GM12878 (cell line): ENCODE measurements around the gene FANCI. TPM values are rescaled to one million over a fixed set of nuclear protein-coding genes. Genes with fewer than 3 reads are reported as not detected.

Experiments used
- ATAC-seq: fragments of 200-7000 bp; cut with Tn5 transposase; 3 replicates; pipeline ENCODE4 v1.9.1; 2020; ENCODE audit warnings: mild to moderate bottlenecking, moderate library complexity
- BruUV-seq: library from RNA; stranded (reverse); fragments of 400-500 nt; replicated peaks from 2 replicates; lab custom pipeline; 2021; lab: Mats Ljungman, UMichigan
- CTCF ChIA-PET: fragments of 300-600 bp; sonication (Branson Sonifier 250); formaldehyde crosslinking; extraction: SDS; loops from one replicate; lab custom pipeline; 2021; ENCODE audit warnings: inconsistent platforms; lab: Yijun Ruan, JAX
- POLR2A ChIA-PET: fragments of 350-600 bp; formaldehyde crosslinking; extraction: SDS; loops from one replicate; lab custom pipeline; 2021; ENCODE audit warnings: inconsistent platforms; lab: Charles Lee
- RAD21 ChIA-PET: fragments of 300-600 bp; sonication (Branson Sonifier 250); formaldehyde crosslinking; loops from one replicate; lab custom pipeline; 2023; ENCODE audit warnings: antibody characterized with exemption; ENCODE audit not compliant: unreplicated experiment; lab: Charles Lee
- SMC1A ChIA-PET: fragments of 300-600 bp; sonication (Branson Sonifier 250); formaldehyde crosslinking; loops from one replicate; lab custom pipeline; 2023; ENCODE audit not compliant: unreplicated experiment, uncharacterized antibody; lab: Charles Lee
- DNase-seq: peaks from one replicate; pipeline ENCODE4 v3.0.0-alpha.2; 2011; ENCODE audit warnings: low read depth, low spot score
- FAIRE-seq: peaks from 3 replicates; lab custom pipeline; 2011; peaks lifted over from hg19 to GRCh38; lab: Jason Lieb, UNC
- H2AFZ ChIP-seq: 2 replicates; pipeline ENCODE4 v1.6.0; 2011; ENCODE audit warnings: low read depth, low read length, control low read depth; ENCODE audit not compliant: control insufficient read depth
- H3K27ac ChIP-seq: 2 replicates; pipeline ENCODE4 v1.5.1; 2011; ENCODE audit warnings: control low read depth; ENCODE audit not compliant: control insufficient read depth, insufficient read depth
- H3K27me3 ChIP-seq, 2 experiments: replicated peaks in 1 of 2; 2 replicates each; pipeline versions ENCODE4 v1.6.0 to v1.6.1; 2011; ENCODE audit warnings: low read length in 1 of 2; ENCODE audit not compliant: control insufficient read depth in 2 of 2, insufficient read depth in 2 of 2
- H3K36me3 ChIP-seq, 2 experiments: 2 replicates each; pipeline ENCODE4 v1.5.1; 2011; ENCODE audit warnings: low read length in 1 of 2; ENCODE audit not compliant: control insufficient read depth in 2 of 2, insufficient read depth in 2 of 2
- H3K4me1 ChIP-seq: 2 replicates; pipeline ENCODE4 v1.6.1; 2011; ENCODE audit warnings: mild to moderate bottlenecking, low read length, moderate library complexity, mixed read lengths; ENCODE audit not compliant: control insufficient read depth, insufficient read depth
- H3K4me2 ChIP-seq: 2 replicates; pipeline ENCODE4 v1.6.0; 2011; ENCODE audit warnings: control low read depth; ENCODE audit not compliant: control insufficient read depth, insufficient read depth
- H3K4me3 ChIP-seq: fragments of 200-600 bp; sonication (generic); 2 replicates; pipeline ENCODE4 v1.5.1; 2016
- H3K79me2 ChIP-seq: 2 replicates; pipeline ENCODE4 v1.6.0; 2011; ENCODE audit warnings: low read length; ENCODE audit not compliant: control insufficient read depth, insufficient read depth
- H3K9ac ChIP-seq: 2 replicates; pipeline ENCODE4 v1.8.0; 2011; ENCODE audit warnings: low read length, control low read depth, mixed read lengths; ENCODE audit not compliant: control insufficient read depth, insufficient read depth
- H3K9me3 ChIP-seq: replicated peaks from 3 replicates; pipeline ENCODE4 v1.5.1; 2011; ENCODE audit warnings: mild to moderate bottlenecking, low read length; ENCODE audit not compliant: control insufficient read depth, insufficient read depth
- H4K20me1 ChIP-seq: 2 replicates; pipeline ENCODE4 v1.6.0; 2011; ENCODE audit not compliant: control insufficient read depth, insufficient read depth
- ATF7 ChIP-seq: fragments of 450-650 bp; IDR thresholded peaks from 2 replicates; pipeline ENCODE4 v1.6.1; 2016; ENCODE audit warnings: low read depth, mild to moderate bottlenecking
- BRCA1 ChIP-seq: IDR thresholded peaks from 2 replicates; pipeline ENCODE4 v1.6.1; 2011; ENCODE audit warnings: low read depth, low read length, improper control_type of control experiment
- ESRRA ChIP-seq: IDR thresholded peaks from 2 replicates; pipeline ENCODE4 v1.6.1; 2012; ENCODE audit warnings: mild to moderate bottlenecking, low read length, improper control_type of control experiment
- KAT2A ChIP-seq: conservative IDR thresholded peaks from 2 replicates; pipeline ENCODE4 v1.6.1; 2011; ENCODE audit warnings: low read depth, low read length; ENCODE audit not compliant: control insufficient read depth
- KDM1A ChIP-seq: fragments of 200-600 bp; sonication (generic); IDR thresholded peaks from 2 replicates; pipeline ENCODE4 v1.6.1; 2016; ENCODE audit warnings: borderline replicate concordance
- KLF5 ChIP-seq: fragments of 450-650 bp; IDR thresholded peaks from 2 replicates; pipeline ENCODE4 v1.6.1; 2014; ENCODE audit warnings: mild to moderate bottlenecking; ENCODE audit not compliant: partially characterized antibody
- POLR2AphosphoS2 ChIP-seq: IDR thresholded peaks from 2 replicates; pipeline ENCODE4 v1.6.1; 2011; ENCODE audit warnings: low read depth, mild to moderate bottlenecking, low read length, improper control_type of control experiment, moderate library complexity
- RAD21 ChIP-seq: IDR thresholded peaks from 2 replicates; pipeline ENCODE4 v1.6.1; 2011; ENCODE audit warnings: mild to moderate bottlenecking, low read depth, low read length, moderate library complexity; ENCODE audit not compliant: insufficient read depth
- RUNX3 ChIP-seq: IDR thresholded peaks from 2 replicates; pipeline ENCODE4 v1.6.1; 2012; ENCODE audit warnings: low read length, inconsistent platforms
- SREBF1 ChIP-seq: IDR thresholded peaks from 2 replicates; pipeline ENCODE4 v1.6.1; 2012; ENCODE audit warnings: mild to moderate bottlenecking, low read length
- ZNF384 ChIP-seq: IDR thresholded peaks from 2 replicates; pipeline ENCODE4 v1.6.1; 2012; ENCODE audit warnings: low read depth, mild to moderate bottlenecking, low read length, improper control_type of control experiment, borderline replicate concordance
- WGBS: methylation state at CpG from one replicate; pipeline ENCODE4 v1.1.6; 2016; ENCODE audit warnings: low lambda C conversion rate; ENCODE audit not compliant: insufficient replicate concordance, insufficient coverage; ENCODE audit errors: missing lambda C conversion rate; 5-methylcytosine and 5-hydroxymethylcytosine counted together
- in situ Hi-C: fragments of 300-500 bp; cut with MboI; formaldehyde crosslinking; loops from 9 replicates; pipeline ENCODE4 v1.14.3; 2018; ENCODE audit warnings: mixed read lengths
- intact Hi-C: fragments of 100-400 bp; cut with micrococcal nuclease; formaldehyde crosslinking; loops from one replicate; pipeline ENCODE4 v1.14.2; 2022; ENCODE audit not compliant: unreplicated experiment
- polyA plus RNA-seq, 11 experiments: library from polyadenylated mRNA; depleted of rRNA in 4 of 11; unstranded in 6 of 11; stranded (reverse) in 5 of 11; fragments of >200 nt; fragmentation: Nextera tagmentation in 4 of 11; fragmentation: Illumina TruSeq in 1 of 11; extraction: Ambion mirVana in 4 of 11; extraction: Trizol in 1 of 11; gene quantifications; 1 replicate in 1 of 11; 2 replicates in 10 of 11; pipeline versions ENCODE4 v1.2.1 to v1.2.3, GENCODE V29; 2011 to 2016; ENCODE audit warnings: inconsistent platforms in 2 of 11, missing spikeins in 2 of 11, low read depth in 1 of 11
- total RNA-seq, 4 experiments: library from RNA; depleted of rRNA in 3 of 4; stranded (reverse); fragments of >200 nt in 3 of 4; fragmentation: Illumina TruSeq in 1 of 4; extraction: Trizol in 1 of 4; gene quantifications; 2 replicates each; pipeline versions ENCODE4 v1.2.1 to v1.2.3, GENCODE V29; 2013 to 2021
- TF ChIP-seq, protein P1 (sequence below): fragments of 450-650 bp; formaldehyde crosslinking; IDR thresholded peaks from 2 replicates; pipeline ENCODE4 v1.5.0; 2022; ENCODE audit warnings: mild to moderate bottlenecking, missing genetic modification characterization
- TF ChIP-seq, protein P2 (sequence below), 3 experiments: IDR thresholded peaks in 2 of 3; conservative IDR thresholded peaks in 1 of 3; 2 replicates each; pipeline ENCODE4 v1.5.1; 2011; ENCODE audit warnings: low read depth in 3 of 3, low read length in 3 of 3, mild to moderate bottlenecking in 3 of 3, control low read depth in 2 of 3, moderate library complexity in 2 of 3, inconsistent platforms in 1 of 3, mixed read lengths in 1 of 3; ENCODE audit not compliant: control insufficient read depth in 2 of 3, insufficient read depth in 1 of 3; ENCODE audit errors: extremely low read depth in 1 of 3
- TF ChIP-seq, protein P3 (sequence below): IDR thresholded peaks from 2 replicates; pipeline ENCODE4 v1.6.1; 2011; ENCODE audit warnings: low read depth, mild to moderate bottlenecking, low read length, moderate library complexity, borderline replicate concordance; ENCODE audit errors: extremely low read depth
- TF ChIP-seq, protein P4 (sequence below): fragments of 150-350 bp; IDR thresholded peaks from 2 replicates; pipeline ENCODE4 v1.6.1; 2016; ENCODE audit warnings: low read depth, low read length

FANCI gene
- total and polyA plus RNA-seq, 10 of the 15 experiments (the other 5 are each of a cell fraction or from before 2014, with no cell fraction given): 38.1 to 129 (median 82.4) TPM

DNA sequence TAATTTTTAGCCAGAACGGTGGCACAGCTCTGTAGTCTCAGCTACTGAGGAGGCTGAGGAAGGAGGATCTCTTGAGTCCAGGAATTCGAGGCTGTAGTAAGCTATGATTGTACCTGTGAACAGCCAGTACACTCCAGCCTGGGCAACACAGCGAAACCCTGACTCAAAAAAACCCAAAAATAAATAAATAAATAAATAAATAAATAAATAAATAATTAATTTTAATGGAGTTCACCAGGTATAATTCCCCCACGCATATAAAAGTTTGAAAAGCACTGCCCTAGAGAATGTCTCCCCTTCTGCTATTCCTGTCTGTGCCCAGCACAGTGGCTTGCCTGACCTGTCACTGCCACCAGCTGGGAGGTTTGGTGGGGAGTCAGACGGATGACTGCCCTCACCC lies 18.2 kb upstream of the FANCI start:
- 71% methylated on average over 5 of the region's 5 CpGs for WGBS
- intact Hi-C loops: no loop called here
- SMC1A ChIA-PET: no interaction called here
- TF ChIP-seq RUNX3 (no peak), ATF7 (no peak), KDM1A (no peak), BRCA1 (no peak), POLR2AphosphoS2 (no peak), ZNF384 (no peak), RAD21 (no peak), ESRRA (no peak), KLF5 (no peak), KAT2A (no peak), SREBF1 (no peak)
- TF ChIP-seq, protein P1, sequence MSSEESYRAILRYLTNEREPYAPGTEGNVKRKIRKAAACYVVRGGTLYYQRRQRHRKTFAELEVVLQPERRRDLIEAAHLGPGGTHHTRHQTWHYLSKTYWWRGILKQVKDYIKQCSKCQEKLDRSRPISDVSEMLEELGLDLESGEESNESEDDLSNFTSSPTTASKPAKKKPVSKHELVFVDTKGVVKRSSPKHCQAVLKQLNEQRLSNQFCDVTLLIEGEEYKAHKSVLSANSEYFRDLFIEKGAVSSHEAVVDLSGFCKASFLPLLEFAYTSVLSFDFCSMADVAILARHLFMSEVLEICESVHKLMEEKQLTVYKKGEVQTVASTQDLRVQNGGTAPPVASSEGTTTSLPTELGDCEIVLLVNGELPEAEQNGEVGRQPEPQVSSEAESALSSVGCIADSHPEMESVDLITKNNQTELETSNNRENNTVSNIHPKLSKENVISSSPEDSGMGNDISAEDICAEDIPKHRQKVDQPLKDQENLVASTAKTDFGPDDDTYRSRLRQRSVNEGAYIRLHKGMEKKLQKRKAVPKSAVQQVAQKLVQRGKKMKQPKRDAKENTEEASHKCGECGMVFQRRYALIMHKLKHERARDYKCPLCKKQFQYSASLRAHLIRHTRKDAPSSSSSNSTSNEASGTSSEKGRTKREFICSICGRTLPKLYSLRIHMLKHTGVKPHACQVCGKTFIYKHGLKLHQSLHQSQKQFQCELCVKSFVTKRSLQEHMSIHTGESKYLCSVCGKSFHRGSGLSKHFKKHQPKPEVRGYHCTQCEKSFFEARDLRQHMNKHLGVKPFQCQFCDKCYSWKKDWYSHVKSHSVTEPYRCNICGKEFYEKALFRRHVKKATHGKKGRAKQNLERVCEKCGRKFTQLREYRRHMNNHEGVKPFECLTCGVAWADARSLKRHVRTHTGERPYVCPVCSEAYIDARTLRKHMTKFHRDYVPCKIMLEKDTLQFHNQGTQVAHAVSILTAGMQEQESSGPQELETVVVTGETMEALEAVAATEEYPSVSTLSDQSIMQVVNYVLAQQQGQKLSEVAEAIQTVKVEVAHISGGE: no peak
- TF ChIP-seq, protein P2, sequence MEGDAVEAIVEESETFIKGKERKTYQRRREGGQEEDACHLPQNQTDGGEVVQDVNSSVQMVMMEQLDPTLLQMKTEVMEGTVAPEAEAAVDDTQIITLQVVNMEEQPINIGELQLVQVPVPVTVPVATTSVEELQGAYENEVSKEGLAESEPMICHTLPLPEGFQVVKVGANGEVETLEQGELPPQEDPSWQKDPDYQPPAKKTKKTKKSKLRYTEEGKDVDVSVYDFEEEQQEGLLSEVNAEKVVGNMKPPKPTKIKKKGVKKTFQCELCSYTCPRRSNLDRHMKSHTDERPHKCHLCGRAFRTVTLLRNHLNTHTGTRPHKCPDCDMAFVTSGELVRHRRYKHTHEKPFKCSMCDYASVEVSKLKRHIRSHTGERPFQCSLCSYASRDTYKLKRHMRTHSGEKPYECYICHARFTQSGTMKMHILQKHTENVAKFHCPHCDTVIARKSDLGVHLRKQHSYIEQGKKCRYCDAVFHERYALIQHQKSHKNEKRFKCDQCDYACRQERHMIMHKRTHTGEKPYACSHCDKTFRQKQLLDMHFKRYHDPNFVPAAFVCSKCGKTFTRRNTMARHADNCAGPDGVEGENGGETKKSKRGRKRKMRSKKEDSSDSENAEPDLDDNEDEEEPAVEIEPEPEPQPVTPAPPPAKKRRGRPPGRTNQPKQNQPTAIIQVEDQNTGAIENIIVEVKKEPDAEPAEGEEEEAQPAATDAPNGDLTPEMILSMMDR (IDR thresholded peaks at IDR 0.05 in 2 of 3, conservative IDR thresholded peaks at IDR 0.05 in 1 of 3; ENCODE audit: control insufficient read depth in 2 of 3, extremely low read depth in 1 of 3, insufficient read depth in 1 of 3, low read depth in 3 of 3, low read length in 3 of 3): no peak
- TF ChIP-seq, protein P3, sequence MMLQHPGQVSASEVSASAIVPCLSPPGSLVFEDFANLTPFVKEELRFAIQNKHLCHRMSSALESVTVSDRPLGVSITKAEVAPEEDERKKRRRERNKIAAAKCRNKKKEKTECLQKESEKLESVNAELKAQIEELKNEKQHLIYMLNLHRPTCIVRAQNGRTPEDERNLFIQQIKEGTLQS: no peak
- TF ChIP-seq, protein P4, sequence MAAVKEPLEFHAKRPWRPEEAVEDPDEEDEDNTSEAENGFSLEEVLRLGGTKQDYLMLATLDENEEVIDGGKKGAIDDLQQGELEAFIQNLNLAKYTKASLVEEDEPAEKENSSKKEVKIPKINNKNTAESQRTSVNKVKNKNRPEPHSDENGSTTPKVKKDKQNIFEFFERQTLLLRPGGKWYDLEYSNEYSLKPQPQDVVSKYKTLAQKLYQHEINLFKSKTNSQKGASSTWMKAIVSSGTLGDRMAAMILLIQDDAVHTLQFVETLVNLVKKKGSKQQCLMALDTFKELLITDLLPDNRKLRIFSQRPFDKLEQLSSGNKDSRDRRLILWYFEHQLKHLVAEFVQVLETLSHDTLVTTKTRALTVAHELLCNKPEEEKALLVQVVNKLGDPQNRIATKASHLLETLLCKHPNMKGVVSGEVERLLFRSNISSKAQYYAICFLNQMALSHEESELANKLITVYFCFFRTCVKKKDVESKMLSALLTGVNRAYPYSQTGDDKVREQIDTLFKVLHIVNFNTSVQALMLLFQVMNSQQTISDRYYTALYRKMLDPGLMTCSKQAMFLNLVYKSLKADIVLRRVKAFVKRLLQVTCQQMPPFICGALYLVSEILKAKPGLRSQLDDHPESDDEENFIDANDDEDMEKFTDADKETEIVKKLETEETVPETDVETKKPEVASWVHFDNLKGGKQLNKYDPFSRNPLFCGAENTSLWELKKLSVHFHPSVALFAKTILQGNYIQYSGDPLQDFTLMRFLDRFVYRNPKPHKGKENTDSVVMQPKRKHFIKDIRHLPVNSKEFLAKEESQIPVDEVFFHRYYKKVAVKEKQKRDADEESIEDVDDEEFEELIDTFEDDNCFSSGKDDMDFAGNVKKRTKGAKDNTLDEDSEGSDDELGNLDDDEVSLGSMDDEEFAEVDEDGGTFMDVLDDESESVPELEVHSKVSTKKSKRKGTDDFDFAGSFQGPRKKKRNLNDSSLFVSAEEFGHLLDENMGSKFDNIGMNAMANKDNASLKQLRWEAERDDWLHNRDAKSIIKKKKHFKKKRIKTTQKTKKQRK: no peak

More for the DNA sequence above, 18.2 kb upstream of the FANCI start:
- ChIA-PET RAD21 (no interaction called here), POLR2A (no interaction called here), CTCF (interaction anchor here (1.2 to 2.3 kb wide), 2 partner anchors 19 to 188 kb away, joined by 3 to 9 read pairs; no protein-coding TSS in a partner anchor)
- DNase-seq (no peak), ATAC-seq (no peak), FAIRE-seq (no peak)
- BruUV-seq: no TSS peak
- Histone ChIP-seq H3K79me2 (no peaks in the 10 kb centered on the region), H2AFZ (no peak overlapping the region), H3K4me1 (no peaks in the 10 kb centered on the region), H3K9me3 (no peaks in the 10 kb centered on the region), H3K27ac (no peak overlapping the region), H3K4me3 (no peak overlapping the region), H3K9ac (no peak overlapping the region), H3K4me2 (no peak overlapping the region), H3K27me3 (no peaks in the 10 kb centered on the region), H4K20me1 (no peaks in the 10 kb centered on the region), H3K36me3 (no peaks in the 10 kb centered on the region)
- in situ Hi-C loops: no loop called here
